HepG2 (cell line): ENCODE measurements around the gene ZNF221. TPM values are rescaled to one million over a fixed set of nuclear protein-coding genes. Genes with fewer than 3 reads are reported as not detected.

Experiments
- MED1 ChIP-seq: sonication (generic); formaldehyde crosslinking; IDR thresholded peaks from 2 replicates; pipeline ENCODE4 v1.4.0; 2020; ENCODE audit warnings: missing genetic modification reagents
- NFATC3 ChIP-seq: sonication (generic); formaldehyde crosslinking; IDR thresholded peaks from 2 replicates; pipeline ENCODE4 v1.5.1; 2020; ENCODE audit warnings: mild to moderate bottlenecking, missing genetic modification reagents
- NFIC ChIP-seq: IDR thresholded peaks from 2 replicates; pipeline ENCODE4 v1.6.1; 2012; ENCODE audit warnings: mild to moderate bottlenecking, low read length, inconsistent platforms
- NR2F6 ChIP-seq, 2 experiments: IDR thresholded peaks; 2 replicates each; pipeline ENCODE4 v1.6.1; 2016; ENCODE audit warnings: antibody characterized with exemption in 1 of 2, mild to moderate bottlenecking in 1 of 2
- SAFB2 ChIP-seq: sonication (generic); formaldehyde crosslinking; IDR thresholded peaks from 2 replicates; pipeline ENCODE4 v1.5.1; 2020; ENCODE audit warnings: missing genetic modification reagents, low read depth, mild to moderate bottlenecking, borderline replicate concordance
- SNAPC2 ChIP-seq: sonication (generic); formaldehyde crosslinking; IDR thresholded peaks from 2 replicates; pipeline ENCODE4 v1.8.1; 2022; ENCODE audit warnings: mild to moderate bottlenecking, missing genetic modification reagents
- SP4 ChIP-seq: sonication (generic); formaldehyde crosslinking; IDR thresholded peaks from 2 replicates; pipeline ENCODE4 v1.8.1; 2023; ENCODE audit warnings: mild to moderate bottlenecking, missing genetic modification reagents
- ZBTB46 ChIP-seq: sonication (generic); formaldehyde crosslinking; IDR thresholded peaks from 2 replicates; pipeline ENCODE4 v1.4.0; 2020; ENCODE audit warnings: mild to moderate bottlenecking, missing genetic modification reagents, borderline replicate concordance
- ZIK1 ChIP-seq: sonication (generic); formaldehyde crosslinking; IDR thresholded peaks from 2 replicates; pipeline ENCODE4 v1.5.0; 2020; ENCODE audit warnings: mild to moderate bottlenecking, low read depth, missing genetic modification reagents, borderline replicate concordance
- ZNF552 ChIP-seq: sonication (generic); formaldehyde crosslinking; IDR thresholded peaks from 2 replicates; pipeline ENCODE4 v1.9.0; 2022; ENCODE audit warnings: missing genetic modification reagents, mild to moderate bottlenecking, borderline replicate concordance
- ZNF619 ChIP-seq: sonication (generic); formaldehyde crosslinking; IDR thresholded peaks from 2 replicates; pipeline ENCODE4 v1.4.0; 2020; ENCODE audit warnings: mild to moderate bottlenecking, missing genetic modification reagents
- ZNF724P ChIP-seq: sonication (generic); formaldehyde crosslinking; IDR thresholded peaks from 2 replicates; pipeline ENCODE4 v1.8.0; 2022; ENCODE audit warnings: missing genetic modification reagents, borderline replicate concordance
- ZNF776 ChIP-seq: sonication (generic); formaldehyde crosslinking; IDR thresholded peaks from 2 replicates; pipeline ENCODE4 v1.4.0; 2020; ENCODE audit warnings: mild to moderate bottlenecking, missing genetic modification reagents
- ZNF800 ChIP-seq: sonication (generic); formaldehyde crosslinking; IDR thresholded peaks from 2 replicates; pipeline ENCODE4 v1.4.0; 2020; ENCODE audit warnings: missing genetic modification reagents
- polyA plus RNA-seq, 8 experiments: library from polyadenylated mRNA; depleted of rRNA in 3 of 8; stranded (reverse) in 7 of 8; unstranded in 1 of 8; fragments of >200 nt; fragmentation: Illumina TruSeq in 4 of 8; extraction: Trizol in 4 of 8; gene quantifications; 2 replicates each; pipeline versions ENCODE4 v1.2.1 to v1.2.3, GENCODE V29; 2011 to 2016; ENCODE audit warnings: low read depth in 4 of 8, missing spikeins in 1 of 8, mixed read lengths in 1 of 8; ENCODE audit not compliant: insufficient read depth in 1 of 8
- total RNA-seq, 5 experiments: library from RNA; depleted of rRNA; stranded (reverse); fragments of >200 nt; fragmentation: Illumina TruSeq; extraction: Trizol; gene quantifications; 2 replicates each; pipeline ENCODE4 v1.2.3, GENCODE V29; 2016; ENCODE audit warnings: low read depth in 1 of 5
- TF ChIP-seq, protein P1 (sequence below): sonication (generic); formaldehyde crosslinking; IDR thresholded peaks from 2 replicates; pipeline ENCODE4 v1.5.1; 2020; ENCODE audit warnings: missing genetic modification reagents, mild to moderate bottlenecking, borderline replicate concordance
- TF ChIP-seq, protein P2 (sequence below): sonication (generic); formaldehyde crosslinking; IDR thresholded peaks from 2 replicates; pipeline ENCODE4 v1.4.0; 2020; ENCODE audit warnings: missing genetic modification reagents
- TF ChIP-seq, protein P3 (sequence below): sonication (generic); formaldehyde crosslinking; IDR thresholded peaks from 2 replicates; pipeline ENCODE4 v1.4.0; 2020; ENCODE audit warnings: missing genetic modification reagents

The ZNF221 gene
- total and polyA plus RNA-seq, 2 of the 13 experiments (the other 11 are each of a cell fraction or from before 2014, with no cell fraction given) = 0.48 to 3.4 TPM

DNA sequence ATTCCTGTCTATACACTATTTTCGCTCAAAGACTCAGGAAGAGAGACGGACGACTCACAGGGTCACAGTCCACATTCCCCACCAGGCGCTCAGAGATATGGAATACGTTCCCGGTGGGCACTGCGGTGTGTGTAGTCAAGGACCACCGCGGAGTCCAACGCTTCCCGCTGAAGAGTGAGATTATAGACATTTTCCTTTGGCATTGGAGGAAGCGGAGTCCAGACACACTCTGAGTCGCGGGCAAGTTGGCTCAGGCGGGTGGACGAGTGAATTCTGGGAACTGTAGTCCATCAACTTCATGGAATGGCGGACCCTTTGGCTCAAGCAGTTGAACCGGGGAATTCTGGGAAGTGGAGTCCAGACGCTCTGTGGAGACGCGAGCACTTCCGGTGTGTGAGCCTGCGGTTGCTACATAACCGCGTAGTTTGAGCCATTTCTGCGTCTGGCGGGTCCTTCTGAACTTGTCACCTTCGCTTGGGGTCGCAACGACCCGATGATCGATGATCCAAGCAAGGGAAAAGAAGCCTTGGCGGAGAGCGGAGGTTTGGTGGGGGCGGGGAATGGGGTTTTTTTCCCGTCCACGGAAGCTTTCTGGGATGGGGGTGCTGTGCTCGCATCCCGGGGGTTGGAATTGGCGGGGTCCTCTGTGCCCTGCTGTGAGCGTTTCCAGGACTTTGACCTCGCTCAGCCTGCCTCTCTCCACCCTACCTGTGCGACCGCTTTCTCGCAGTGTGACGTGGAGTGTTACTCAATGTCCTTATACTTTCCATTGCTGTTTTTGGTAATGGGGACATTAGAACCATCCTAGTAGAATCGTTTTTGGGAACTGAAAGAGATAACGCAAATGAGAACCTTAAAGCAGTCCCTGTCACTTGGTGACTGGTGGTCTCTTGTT, 51.8 kb downstream of the ZNF221 start, which contains the start of gene ZNF230 (continued):
- TF ChIP-seq ZNF776 = no peak
- no peak for TF ChIP-seq SP4 (CRISPR knock-in tag)
- TF ChIP-seq NFIC = 0 out of 2 replicates have a peak, but pooled peaks have one; percentile 44
- TF ChIP-seq ZNF724P (CRISPR knock-in tag) = no peak
- 0 out of 2 replicates have a peak, but pooled peaks have one; percentile 81 for TF ChIP-seq ZNF619 (CRISPR knock-in tag)
- no peak; the same call in 1 of the 2 replicates for TF ChIP-seq NR2F6 (IDR thresholded peaks at IDR 0.05)
- peak; percentile 41; the same call in 1 of the 2 replicates for TF ChIP-seq NR2F6 (CRISPR knock-in tag; IDR thresholded peaks at IDR 0.05)
- TF ChIP-seq ZNF800 (CRISPR knock-in tag) = no peak
- TF ChIP-seq SAFB2 (CRISPR knock-in tag) = no peak
- TF ChIP-seq, protein P1, sequence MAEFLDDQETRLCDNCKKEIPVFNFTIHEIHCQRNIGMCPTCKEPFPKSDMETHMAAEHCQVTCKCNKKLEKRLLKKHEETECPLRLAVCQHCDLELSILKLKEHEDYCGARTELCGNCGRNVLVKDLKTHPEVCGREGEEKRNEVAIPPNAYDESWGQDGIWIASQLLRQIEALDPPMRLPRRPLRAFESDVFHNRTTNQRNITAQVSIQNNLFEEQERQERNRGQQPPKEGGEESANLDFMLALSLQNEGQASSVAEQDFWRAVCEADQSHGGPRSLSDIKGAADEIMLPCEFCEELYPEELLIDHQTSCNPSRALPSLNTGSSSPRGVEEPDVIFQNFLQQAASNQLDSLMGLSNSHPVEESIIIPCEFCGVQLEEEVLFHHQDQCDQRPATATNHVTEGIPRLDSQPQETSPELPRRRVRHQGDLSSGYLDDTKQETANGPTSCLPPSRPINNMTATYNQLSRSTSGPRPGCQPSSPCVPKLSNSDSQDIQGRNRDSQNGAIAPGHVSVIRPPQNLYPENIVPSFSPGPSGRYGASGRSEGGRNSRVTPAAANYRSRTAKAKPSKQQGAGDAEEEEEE (CRISPR knock-in tag) = no peak
- no peak for TF ChIP-seq ZIK1
- TF ChIP-seq MED1 (CRISPR knock-in tag) = peak; percentile 51; the same call in 1 of the 2 replicates
- TF ChIP-seq ZNF552 (CRISPR knock-in tag) = no peak; the same call in 1 of the 2 replicates
- no peak for TF ChIP-seq ZBTB46 (CRISPR knock-in tag)
- TF ChIP-seq, protein P2, sequence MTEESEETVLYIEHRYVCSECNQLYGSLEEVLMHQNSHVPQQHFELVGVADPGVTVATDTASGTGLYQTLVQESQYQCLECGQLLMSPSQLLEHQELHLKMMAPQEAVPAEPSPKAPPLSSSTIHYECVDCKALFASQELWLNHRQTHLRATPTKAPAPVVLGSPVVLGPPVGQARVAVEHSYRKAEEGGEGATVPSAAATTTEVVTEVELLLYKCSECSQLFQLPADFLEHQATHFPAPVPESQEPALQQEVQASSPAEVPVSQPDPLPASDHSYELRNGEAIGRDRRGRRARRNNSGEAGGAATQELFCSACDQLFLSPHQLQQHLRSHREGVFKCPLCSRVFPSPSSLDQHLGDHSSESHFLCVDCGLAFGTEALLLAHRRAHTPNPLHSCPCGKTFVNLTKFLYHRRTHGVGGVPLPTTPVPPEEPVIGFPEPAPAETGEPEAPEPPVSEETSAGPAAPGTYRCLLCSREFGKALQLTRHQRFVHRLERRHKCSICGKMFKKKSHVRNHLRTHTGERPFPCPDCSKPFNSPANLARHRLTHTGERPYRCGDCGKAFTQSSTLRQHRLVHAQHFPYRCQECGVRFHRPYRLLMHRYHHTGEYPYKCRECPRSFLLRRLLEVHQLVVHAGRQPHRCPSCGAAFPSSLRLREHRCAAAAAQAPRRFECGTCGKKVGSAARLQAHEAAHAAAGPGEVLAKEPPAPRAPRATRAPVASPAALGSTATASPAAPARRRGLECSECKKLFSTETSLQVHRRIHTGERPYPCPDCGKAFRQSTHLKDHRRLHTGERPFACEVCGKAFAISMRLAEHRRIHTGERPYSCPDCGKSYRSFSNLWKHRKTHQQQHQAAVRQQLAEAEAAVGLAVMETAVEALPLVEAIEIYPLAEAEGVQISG (CRISPR knock-in tag) = peak; percentile 96
- TF ChIP-seq, protein P3, sequence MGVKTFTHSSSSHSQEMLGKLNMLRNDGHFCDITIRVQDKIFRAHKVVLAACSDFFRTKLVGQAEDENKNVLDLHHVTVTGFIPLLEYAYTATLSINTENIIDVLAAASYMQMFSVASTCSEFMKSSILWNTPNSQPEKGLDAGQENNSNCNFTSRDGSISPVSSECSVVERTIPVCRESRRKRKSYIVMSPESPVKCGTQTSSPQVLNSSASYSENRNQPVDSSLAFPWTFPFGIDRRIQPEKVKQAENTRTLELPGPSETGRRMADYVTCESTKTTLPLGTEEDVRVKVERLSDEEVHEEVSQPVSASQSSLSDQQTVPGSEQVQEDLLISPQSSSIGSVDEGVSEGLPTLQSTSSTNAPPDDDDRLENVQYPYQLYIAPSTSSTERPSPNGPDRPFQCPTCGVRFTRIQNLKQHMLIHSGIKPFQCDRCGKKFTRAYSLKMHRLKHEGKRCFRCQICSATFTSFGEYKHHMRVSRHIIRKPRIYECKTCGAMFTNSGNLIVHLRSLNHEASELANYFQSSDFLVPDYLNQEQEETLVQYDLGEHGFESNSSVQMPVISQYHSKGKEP (CRISPR knock-in tag) = no peak
- TF ChIP-seq NFATC3 (CRISPR knock-in tag) = no peak
- no peak for TF ChIP-seq SNAPC2 (CRISPR knock-in tag)
